ENCODE measurements around the gene GAB2. TPM values are rescaled to one million over a fixed set of nuclear protein-coding genes. Genes with fewer than 3 reads are reported as not detected.

The GAB2 gene
- polyA plus RNA-seq, 3 donors, result 2.8 to 39.4 (median 4.4) TPM

DNA sequence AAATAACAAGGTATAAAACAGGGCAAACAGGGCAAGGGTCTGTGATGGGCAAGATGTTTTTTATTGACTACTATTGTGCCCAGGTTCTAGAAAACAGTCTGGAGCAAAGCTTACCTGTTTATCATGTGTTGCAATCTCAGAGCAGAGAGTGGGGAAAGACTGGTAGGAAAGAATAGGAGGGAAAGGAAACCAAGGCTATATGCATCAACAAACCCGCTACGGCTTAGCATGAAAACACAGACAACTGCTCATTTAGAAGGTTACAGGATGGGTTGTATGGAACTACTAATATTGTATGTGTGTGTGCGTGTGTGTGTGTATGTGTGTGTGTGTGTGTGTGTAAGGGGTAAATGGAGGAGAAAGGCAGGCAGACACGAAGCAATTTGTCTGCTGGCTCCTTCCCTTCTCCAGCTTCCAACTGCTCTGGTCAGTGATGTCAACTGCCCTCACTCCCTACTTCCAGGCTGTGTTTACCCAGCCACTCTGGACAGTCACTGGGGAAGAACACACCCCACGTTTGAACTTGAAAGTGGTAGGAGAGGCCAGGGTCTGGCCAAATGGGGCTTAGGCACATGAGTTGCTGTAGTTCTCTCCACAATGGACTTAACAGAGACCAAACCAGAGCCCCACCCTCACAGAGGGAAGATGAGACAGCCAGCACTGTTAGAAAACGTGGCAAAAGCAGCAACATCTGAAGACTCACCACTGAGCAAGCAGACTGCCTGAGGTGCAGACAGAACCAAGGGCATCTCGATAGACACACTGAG is 47.0 kb downstream of the GAB2 start:
- Histone ChIP-seq H3K4me2 (replicated peaks; ENCODE audit: extremely low read depth, low read length, poor library complexity, severe bottlenecking) (no peak overlapping the region), H3K79me2 (ENCODE audit: insufficient read depth, low read length) (peaks cover 100% of the 10 kb centered on the region)

DNA sequence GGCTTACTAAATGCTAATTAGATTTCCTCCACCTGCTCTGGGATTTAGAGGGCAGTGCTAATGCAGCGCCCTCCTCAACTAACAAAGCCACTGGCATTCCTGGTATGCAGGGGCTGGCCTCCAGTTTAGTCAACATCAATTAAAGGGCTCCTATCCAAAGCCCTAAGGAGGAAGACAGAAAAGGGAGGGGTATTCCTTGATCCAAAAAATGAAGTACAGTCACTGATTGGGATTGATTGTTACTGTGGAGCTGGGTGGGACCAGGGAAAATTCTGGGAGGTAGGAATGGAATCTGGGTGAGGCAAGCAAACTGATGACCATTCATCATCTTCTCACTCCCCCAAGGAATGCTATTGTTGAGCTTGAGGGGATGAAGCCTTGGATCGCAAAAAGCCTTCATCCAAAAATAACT is 52.2 kb downstream of the GAB2 start:
- Histone ChIP-seq H3K9me3 (replicated peaks in 1 of 2; ENCODE audit: control insufficient read depth in 1 of 2, insufficient read depth in 1 of 2, low read length in 2 of 2) (no peaks in the 10 kb centered on the region), H4K20me1 (ENCODE audit: insufficient read depth, low read length) (peaks cover 100% of the 10 kb centered on the region), H3K27ac (ENCODE audit: low read depth in 1 of 2, low read length in 2 of 2) (no peak overlapping the region), H2AFZ (ENCODE audit: insufficient read depth, low read depth, low read length, poor library complexity, severe bottlenecking) (no peak overlapping the region), H3K79me2 (ENCODE audit: insufficient read depth, low read length) (peaks cover 99% of the 10 kb centered on the region), H3K4me2 (replicated peaks; ENCODE audit: extremely low read depth, low read length, poor library complexity, severe bottlenecking) (no peak overlapping the region), H3K27me3 (ENCODE audit: control insufficient read depth in 2 of 2, insufficient read depth in 2 of 2, low read length in 2 of 2) (no peaks in the 10 kb centered on the region), H3K4me1 (ENCODE audit: control insufficient read depth in 1 of 2, insufficient read depth in 2 of 2, low read length in 2 of 2) (peaks cover 23 to 47% of the 10 kb centered on the region in 2 donors), H3K9ac (ENCODE audit: insufficient read depth, low read length, poor library complexity, severe bottlenecking) (no peak overlapping the region), H3K36me3 (replicated peaks in 1 of 2; ENCODE audit: control insufficient read depth in 1 of 2, insufficient read depth in 2 of 2, low read length in 2 of 2) (no peaks in the 10 kb centered on the region), H3K4me3 (replicated peaks in 1 of 3; ENCODE audit: low read depth in 2 of 3, low read length in 3 of 3) (no peak overlapping the region)
- no CpG with 5 or more reads among the region's 2 CpGs for WGBS (ENCODE audit: insufficient coverage)
- no peak overlapping the region for H3K4me3 Mint-ChIP-seq
- H3K36me3 Mint-ChIP-seq, result peaks cover 5 to 7% of the 10 kb centered on the region in 2 donors
- DNase-seq, result no peak
- H3K27me3 Mint-ChIP-seq (ENCODE audit: low read depth in 3 of 3), result no peaks in the 10 kb centered on the region
- peaks cover 54% of the 10 kb centered on the region for H3K4me1 Mint-ChIP-seq
- peak overlapping the region in 3 of 7 donors; percentile 37 to 61 (median 46) for H3K27ac Mint-ChIP-seq
- no peaks in the 10 kb centered on the region for H3K9me3 Mint-ChIP-seq
- no peak for TF ChIP-seq CTCF (IDR thresholded peaks at IDR 0.05)
- intact Hi-C loops (cut with micrococcal nuclease), result no loop called here

More for the DNA sequence above, 47.0 kb downstream of the GAB2 start:
- H3K36me3 ChIP-seq (replicated peaks in 1 of 2; ENCODE audit: control insufficient read depth in 1 of 2, insufficient read depth in 2 of 2, low read length in 2 of 2), result no peaks in the 10 kb centered on the region
- Mint-ChIP-seq H3K36me3 (peaks cover 2 to 5% of the 10 kb centered on the region in 2 donors), H3K4me3 (no peak overlapping the region), H3K9me3 (no peaks in the 10 kb centered on the region), H3K27ac (peak overlapping the region in 5 of 7 donors; percentile 10 to 71 (median 51)), H3K27me3 (ENCODE audit: low read depth in 3 of 3) (no peaks in the 10 kb centered on the region), H3K4me1 (peaks cover 37% of the 10 kb centered on the region)
- intact Hi-C loops (cut with micrococcal nuclease), result loop anchor here in 1 of 2 donors (10.0 kb wide), 2 partner anchors 64 to 194 kb away; no protein-coding TSS in a partner anchor
- no peaks in the 10 kb centered on the region for H3K9me3 ChIP-seq (replicated peaks in 1 of 2; ENCODE audit: control insufficient read depth in 1 of 2, insufficient read depth in 1 of 2, low read length in 2 of 2)
- H3K27ac ChIP-seq (ENCODE audit: low read depth in 1 of 2, low read length in 2 of 2), result peak overlapping the region in 1 of 2 donors; percentile 37
- peaks cover 15 to 35% of the 10 kb centered on the region in 2 donors for H3K4me1 ChIP-seq (ENCODE audit: control insufficient read depth in 1 of 2, insufficient read depth in 2 of 2, low read length in 2 of 2)
- no peak overlapping the region for H2AFZ ChIP-seq (ENCODE audit: insufficient read depth, low read depth, low read length, poor library complexity, severe bottlenecking)
- H3K4me3 ChIP-seq (replicated peaks in 1 of 3; ENCODE audit: low read depth in 2 of 3, low read length in 3 of 3), result no peak overlapping the region
- peaks cover 100% of the 10 kb centered on the region for H4K20me1 ChIP-seq (ENCODE audit: insufficient read depth, low read length)
- DNase-seq, result no peak
- H3K27me3 ChIP-seq (ENCODE audit: control insufficient read depth in 2 of 2, insufficient read depth in 2 of 2, low read length in 2 of 2), result no peaks in the 10 kb centered on the region
- WGBS (ENCODE audit: insufficient coverage), result 68% methylated on average over 3 of the region's 7 CpGs
- H3K9ac ChIP-seq (ENCODE audit: insufficient read depth, low read length, poor library complexity, severe bottlenecking), result no peak overlapping the region
- TF ChIP-seq CTCF (IDR thresholded peaks at IDR 0.05), result no peak

Measured in CD14-positive monocyte (primary cell).